CD4-positive, alpha-beta T cell treated with Interleukin-17A for 1 hour (primary cell): ENCODE data around the gene OR7A5.
"Not testable (repeated sequence)": the region's sequence is repeated elsewhere in the genome, so short reads cannot be mapped to it uniquely, and the experiment has no call there.

Source experiments
- DNase-seq: peaks from one replicate; pipeline ENCODE4 v3.0.0-alpha.2; 2020

The OR7A5 gene

DNA sequence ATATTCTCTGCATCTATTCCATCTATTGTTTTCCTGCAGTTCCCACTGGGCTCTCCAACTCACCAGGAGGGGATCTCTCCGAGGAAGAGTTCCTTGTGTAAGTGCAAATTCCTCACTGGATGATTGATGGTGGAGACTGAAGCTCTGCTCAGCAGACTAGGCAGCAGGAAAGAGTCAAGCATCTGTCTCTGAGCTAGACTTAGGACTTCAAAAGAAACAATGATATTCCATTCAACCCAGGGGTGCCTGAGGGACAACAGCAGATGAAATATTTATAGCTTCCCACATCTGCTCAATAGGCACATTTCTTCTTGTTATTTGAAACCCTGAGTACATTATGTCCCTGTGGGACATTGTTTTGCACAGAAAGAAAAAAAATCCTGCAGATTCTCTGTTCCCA is at the start of gene OR7A5, which contains the start of gene OR7C1:
TSS of gene OR7A5 (minus strand) at position 175 of the 400 bp plus-strand sequence. CDS start 6,944 bp downstream, outside the sequence.
TSS of gene OR7C1 (minus strand) at position 175 of the 400 bp plus-strand sequence. CDS start 35,049 bp downstream, outside the sequence.
- DNase-seq = no peak

DNA sequence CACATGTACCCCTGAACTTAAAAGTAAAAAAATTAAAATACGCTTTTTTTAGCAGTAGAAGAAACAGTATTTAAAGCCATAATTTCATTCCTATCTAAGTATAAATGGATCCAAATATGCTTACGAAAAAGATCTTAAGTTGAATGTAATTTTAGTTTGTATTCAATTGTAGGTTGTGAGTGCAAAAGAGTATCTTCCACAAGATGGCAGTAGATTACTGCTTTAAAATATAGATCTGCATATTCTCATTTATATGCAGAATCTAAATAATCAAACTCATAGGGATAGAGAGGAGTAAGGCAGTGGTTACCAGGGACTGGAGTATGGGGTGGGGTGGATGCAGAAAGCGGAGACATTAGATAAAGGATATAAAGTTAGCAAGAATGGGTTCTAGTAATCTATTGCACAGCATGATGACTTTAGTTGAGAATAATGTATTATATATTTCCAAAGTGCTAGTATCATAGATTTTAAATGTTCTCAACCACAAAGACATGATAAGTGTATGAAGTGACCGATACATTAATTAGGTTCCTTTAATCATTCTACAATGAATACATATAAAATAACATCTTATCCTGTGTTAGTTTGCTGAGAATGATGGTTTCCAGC is 36.7 kb upstream of the OR7A5 start:
- DNase-seq = no peak

DNA sequence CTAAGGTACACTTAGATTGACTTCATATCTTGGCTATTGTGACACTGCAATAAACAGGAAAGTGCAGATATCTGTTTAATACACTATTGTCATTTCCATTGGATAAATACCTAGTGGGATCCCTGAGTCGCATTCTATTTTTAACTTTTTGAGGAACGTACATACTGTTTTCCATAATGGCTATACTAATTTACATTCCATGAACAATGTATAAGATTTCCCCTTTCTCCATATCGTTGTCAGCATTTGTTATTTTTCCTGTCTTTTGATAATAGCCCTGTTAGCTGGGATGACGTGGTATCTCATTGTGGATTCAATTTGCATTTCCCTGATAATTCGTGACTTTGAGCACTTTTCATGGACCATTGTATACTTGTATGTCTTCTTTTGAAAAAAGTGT is 33.5 kb upstream of the OR7A5 start:
- no peak for DNase-seq

DNA sequence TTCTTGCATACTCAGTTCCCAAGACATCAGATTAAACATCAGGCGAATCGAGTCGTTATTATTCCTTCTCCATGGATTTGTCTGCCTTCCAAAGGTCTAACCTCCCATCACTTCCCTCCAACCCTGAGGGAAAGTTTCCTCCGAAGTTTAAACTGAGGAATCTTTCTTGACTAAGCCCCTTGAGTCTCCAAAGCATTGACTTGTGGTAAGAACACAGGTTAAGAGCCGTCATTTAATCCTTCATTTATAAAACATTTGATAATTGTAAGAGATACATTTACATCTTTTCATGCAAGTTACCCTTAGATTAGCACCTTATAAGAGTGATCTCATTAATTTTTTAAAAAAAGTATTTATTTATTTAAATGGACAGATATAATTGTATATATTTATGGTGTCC is 13.8 kb upstream of the OR7A5 start, which contains the start of gene OR7A10:
TSS of gene OR7A10 (minus strand) at position 101 of the 400 bp plus-strand sequence. CDS start 7,045 bp downstream, outside the sequence.
- no peak for DNase-seq

DNA sequence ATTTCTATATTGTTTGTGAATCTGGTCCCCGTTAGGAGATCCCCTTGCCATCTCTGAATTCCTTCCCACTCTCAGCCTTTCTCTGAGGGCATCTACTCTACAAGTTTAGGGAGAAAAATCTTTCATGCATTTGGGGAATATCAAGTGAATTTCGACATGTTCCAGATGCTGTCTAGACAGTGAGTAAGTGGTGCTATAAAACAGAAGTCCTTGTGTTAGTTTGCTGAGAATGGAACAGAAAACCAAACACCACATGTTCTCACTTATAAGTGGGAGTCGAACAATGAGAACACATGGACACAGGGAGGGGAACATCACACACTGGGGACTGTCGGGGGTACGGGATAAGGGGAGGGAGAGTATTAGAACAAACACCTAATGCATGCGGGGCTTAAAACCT is 8.6 kb upstream of the OR7A5 start:
- DNase-seq = no peak

DNA sequence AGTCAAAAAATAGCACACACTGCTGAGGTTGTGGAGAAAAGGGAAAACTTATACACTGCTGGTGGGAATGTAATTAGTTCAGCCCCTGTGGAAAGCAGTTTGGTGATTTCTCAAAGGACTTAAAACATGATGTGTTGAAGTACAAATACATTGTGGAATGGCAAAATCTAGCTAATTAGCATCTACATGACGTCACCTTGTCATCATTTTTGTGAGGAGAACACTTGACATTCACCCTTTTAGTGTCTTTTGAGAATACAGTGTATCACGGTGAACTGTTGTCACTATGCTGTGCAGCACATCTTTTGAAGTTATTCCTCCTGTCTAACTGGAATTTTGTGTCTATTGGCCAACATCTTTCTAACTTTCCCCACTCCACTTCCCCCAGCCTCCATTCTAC is 8.2 kb upstream of the OR7A5 start:
- no peak for DNase-seq

DNA sequence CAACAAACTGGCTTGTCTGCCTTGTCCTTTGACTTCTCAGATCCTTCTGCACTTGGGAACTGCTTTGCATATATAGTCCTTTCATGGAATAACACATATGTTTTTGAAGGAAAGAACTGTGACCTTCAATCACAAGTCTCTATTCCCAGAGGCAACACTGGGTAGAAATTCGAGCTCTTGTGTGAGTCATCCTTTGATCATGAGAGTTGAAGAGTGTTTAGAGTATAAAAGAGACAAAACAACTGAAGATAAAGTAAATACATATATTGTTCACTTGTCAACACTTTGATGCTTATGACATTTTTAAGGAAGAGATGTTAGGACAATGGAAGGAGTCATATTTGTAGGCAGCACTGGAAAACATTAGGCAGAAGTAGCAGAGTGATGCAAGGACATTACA is 5.2 kb upstream of the OR7A5 start:
- no peak for DNase-seq

DNA sequence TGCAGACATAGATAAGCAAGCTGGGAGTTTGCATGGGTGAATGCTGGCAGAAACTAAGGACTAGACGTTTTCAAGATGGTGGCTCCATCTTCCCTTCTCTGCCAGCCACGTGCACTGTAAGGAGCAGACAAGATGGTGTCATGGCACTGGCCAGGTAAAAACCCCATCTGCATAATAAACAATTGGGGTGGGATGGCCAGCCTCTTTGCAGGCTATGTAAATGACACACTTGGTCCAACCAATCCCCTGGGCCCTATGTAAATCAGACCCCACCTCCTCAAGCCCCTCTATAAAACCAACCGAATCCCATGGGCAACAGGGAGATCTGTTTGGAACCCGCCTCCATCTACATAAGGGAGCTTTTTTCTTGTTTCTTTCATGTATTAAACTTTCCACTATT is 2.4 kb upstream of the OR7A5 start:
- DNase-seq = no peak

DNA sequence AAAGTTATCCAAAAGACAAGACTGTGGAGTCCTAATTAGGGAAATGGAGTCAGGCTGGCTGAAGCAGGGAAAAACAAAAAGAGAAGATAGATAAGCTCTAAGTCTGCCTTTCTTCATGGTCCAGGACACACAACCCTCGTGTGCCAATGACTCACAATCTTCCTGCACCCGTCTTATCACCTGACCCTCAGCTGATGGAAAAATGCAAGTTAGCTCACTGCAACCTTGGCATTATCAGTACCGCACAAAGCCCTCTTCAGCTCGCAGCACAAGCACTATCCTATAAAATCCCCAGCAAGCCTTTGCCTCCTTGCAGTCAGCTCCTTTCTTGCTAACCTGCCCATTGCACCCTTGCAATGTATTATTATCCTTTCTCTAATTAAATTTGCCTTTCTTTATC is 4.3 kb downstream of the OR7A5 start:
- no peak for DNase-seq

DNA sequence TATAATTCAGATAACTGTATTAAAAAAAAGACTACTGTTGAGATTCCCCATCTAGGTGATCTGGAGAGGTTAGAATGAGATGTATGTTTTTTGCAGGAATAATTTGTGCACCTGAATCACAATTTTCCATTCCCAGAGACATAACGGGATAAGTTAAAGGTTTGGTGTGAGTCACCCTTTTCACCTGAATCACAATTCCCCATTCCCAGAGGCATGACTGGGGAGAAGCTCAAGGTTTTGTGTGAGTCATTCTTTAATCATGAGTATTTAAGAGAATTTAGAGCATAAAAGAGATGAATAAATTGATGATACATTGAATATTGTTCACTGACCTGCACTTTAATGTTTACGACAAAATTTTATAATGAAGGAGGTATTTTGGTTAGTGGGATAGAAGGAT is 9.0 kb downstream of the OR7A5 start:
- no peak for DNase-seq

DNA sequence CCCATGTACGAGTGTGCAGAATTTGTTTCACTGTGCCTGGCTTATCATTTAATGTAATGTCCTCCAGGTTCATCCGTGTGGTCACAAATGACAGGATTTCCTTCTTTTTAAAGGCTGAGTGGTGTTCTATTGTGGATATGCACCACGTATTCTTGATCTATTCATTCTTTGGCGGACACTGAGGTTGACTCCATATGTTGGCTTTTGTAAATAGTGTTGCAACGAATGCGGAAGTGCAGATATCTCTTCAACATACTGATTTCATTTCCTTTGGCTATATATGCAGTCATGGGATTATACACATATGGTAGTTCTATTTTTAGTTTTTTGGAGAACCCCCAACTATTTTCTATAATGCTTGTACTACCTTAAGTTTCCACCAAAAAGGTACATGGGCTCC is 13.0 kb downstream of the OR7A5 start:
- no peak for DNase-seq

DNA sequence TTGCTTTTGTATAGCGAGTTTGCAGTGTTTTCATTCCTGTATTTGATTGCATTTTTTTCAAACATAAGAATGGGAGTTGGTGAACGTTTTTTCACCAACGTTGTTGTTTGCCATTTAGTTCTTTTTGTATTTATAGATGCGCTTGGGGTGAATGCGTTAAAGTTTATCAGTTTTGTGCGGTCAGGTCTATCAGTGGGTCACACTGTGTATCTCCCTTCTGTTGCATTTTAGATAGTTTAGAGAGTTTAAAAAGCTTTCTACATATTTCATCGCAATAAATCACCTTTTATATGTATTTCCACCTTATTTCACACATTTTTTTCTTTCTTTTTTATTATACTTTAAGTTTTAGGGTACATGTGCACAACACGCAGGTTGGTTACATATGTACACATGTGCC is 16.4 kb downstream of the OR7A5 start:
- no peak for DNase-seq

DNA sequence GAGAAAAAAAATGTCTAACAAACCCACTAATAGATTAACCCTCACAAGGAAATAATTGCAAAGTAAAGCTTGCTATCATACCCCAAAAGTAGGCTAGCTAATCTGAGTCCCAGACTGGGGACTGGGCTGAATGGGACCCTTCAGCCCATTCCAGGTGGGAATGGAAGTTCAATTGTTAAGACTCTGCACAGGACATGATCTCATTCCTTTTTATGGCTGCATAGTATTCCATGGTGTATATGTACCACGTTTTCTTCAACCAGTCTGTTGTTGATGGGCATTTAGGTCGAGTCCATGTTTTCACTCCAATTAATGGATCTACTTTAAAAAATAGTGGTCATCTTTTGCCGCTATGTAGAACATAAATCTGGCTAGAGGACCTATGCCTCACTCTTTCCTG is 17.9 kb downstream of the OR7A5 start:
- no peak for DNase-seq

DNA sequence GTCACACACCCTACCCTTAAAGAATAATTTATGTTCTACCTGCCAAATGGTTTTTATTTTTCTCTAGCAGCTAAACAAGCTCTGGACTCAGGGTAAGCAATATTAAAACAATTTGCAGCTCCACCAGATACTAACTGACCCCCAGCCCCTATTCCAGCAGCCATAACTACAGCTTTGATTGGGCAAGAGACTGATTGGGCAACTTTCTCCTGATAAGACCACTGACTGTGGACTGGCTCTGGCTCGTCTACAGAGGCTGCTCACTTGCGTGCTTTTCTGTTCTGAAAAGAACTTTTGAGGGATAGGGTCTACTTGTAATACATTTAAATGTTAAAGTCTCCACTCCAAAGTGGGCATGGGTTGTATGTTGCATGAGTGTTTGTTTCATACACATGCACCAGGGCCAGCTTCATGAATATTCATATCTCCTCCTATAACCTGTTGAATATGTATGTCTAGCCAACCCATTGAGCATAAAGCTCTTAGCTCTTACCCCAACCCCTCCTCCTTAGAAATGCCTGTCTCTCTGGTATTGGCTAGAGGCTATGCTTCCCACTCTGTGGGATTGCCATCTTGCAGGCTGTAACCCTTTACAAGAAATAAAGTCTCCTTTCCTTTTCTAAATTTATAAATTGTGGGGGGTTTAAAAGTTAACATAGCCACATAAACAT is 19.9 kb downstream of the OR7A5 start:
- no peak for DNase-seq

DNA sequence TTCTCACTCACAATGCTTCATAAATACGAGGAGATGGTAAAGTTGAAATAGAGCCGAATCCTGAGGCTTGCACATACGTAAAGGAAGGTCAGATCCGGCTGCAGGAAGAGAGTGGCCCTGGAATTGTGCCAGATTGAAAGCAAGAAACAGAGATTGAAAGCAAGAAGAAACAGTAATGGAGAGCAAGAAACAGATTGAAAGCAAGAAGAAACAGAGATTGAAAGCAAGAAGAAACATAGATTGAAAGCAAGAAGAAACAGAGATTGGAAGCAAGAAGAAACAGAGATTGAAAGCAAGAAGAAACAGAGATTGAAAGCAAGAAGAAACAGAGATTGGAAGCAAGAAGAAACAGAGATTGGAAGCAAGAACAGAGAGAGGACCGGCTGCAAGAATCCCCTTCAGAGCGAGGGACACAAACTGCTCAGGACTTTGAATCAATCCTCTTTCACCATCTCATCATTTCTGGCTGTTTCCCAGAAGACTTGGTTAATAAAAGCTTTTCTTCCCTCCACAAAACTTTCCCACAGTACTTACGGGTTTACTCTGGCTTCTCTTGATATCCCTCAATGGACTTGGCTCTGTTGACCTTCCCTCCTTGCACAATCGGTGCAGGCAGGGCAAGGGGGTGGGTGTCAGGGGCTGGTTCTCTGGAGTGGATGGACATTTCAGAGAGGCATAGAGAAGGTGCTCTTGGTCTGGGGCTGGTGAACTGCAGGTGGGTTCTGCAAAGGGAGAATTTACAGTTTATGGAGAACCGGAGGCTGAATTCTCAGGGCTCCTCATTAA is 25.5 kb downstream of the OR7A5 start:
- no peak for DNase-seq

DNA sequence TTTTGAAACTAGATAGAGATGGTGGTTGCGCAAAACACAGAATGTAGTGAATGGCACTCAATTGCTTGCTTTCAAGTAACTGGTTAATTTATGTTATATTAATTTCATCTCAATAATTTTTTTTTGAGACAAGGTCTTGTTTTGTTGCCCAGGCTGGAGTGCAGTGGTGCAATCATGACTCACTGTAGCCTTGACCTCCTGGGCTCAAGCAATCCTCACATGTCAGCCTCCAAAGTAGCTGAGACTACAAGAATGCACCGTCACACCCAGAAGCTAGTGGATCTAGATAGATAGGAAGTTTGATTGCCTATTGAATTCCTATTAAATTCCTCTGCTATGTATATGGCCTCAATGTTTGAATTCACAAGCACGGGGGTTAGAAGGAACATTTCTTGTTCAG is 30.2 kb downstream of the OR7A5 start:
- no peak for DNase-seq

DNA sequence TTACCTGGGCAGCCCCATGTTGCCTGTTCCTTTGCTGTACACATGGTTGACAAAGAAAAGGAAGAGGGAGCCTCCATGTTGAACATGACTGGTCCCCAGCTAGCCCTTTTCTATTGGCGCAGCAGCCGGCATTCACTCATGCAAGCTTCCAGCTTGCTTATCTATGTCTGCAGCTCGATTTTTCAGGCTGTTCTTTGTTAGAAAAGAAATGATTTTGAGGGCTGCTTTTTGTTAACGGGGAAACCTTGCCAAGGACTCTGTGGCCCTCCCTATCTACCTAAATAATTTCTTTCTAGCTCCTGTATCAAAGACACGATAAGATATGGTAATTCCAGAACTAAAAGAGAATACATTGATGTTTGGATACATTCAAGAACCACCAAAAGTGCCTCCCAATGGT is 36.2 kb downstream of the OR7A5 start:
- DNase-seq = no peak

DNA sequence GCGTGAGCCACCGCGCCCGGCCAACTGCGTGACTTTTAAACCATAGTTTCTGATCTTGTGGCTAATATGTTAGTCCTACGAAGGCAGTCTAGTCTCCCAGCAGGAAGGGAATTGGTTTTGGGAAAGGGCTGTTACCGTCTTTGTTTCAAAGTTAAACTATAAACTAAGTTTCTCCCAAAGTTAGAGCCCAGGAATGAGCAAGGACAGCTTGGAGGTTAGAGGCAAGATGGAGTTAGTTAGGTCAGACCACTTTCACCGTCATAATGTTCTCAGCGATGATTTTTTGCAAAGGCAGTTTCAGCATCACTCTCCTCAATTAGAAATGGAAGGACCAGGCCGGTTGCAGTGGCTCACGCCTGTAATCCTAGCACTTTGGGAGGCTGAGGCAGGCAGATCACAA is 39.0 kb downstream of the OR7A5 start:
- DNase-seq = no peak

DNA sequence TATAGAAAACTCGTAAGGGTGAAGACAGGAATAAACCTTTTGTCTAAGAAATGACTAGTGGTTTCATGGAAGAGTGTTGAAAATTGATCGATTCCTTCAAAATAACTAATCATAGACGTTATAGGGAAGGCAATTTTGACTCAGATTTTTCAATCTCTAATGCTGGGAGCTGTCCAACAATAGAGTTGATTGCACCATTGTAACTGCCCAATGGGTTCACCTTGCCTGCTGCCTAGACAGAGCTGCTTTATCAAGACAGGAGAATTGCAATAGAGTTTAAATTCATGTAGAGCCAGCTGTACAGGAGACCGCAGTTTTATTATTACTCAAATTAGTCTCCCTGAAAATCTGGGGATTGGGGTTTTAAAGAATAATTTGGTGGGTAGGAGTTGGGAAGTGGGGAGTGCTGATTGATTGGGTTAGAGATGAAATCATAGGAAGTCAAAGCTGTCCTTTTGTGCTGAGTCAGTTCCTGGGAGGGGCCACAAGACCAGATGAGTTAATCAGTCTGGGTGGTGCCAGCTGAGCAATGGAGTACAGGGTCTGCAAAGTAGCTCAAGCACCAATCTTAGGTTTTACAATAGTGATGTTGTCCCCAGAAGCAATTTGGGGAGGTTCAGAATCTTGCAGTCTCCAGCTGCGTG is 39.8 kb downstream of the OR7A5 start:
- DNase-seq = no peak

DNA sequence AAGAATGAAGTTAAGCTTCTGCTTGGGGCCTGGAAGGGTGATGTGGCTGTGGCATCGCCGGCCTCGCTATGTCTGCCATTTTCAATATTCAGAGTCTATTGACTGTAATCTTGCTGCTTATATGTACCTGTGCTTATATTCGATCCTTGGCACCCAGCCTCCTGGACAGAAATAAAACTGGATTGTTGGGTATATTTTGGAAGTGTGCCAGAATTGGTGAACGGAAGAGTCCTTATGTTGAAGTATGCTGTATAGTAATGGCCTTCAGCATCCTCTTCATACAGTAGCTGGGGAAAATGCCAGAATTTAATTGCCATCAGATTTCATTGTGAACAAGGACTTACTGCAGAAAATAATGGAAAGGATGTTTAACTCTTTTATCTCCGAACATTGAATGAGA is 42.7 kb downstream of the OR7A5 start:
- DNase-seq = not testable (repeated sequence)

DNA sequence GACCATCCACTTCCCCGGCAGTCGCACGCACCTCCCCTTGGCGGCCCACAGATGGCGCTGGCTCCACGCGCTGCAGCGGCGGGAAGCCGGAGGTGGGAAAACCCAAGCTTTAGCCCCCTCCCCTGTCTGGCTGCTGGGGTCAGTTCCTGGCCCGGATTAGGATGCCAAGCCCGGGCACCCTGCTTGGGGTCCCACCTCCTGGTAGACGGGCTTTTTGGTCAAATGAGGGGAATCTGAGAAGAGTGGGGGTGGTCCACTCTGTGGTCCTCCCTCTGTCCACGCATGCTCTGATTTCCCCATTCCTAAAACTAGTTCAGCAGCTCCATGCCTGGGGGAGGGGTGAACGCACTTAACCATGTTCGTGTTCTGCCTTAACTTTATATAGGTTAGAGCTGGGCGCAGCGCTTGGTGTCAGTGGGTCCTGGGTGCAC is 48.5 kb downstream of the OR7A5 start:
- no peak for DNase-seq

DNA sequence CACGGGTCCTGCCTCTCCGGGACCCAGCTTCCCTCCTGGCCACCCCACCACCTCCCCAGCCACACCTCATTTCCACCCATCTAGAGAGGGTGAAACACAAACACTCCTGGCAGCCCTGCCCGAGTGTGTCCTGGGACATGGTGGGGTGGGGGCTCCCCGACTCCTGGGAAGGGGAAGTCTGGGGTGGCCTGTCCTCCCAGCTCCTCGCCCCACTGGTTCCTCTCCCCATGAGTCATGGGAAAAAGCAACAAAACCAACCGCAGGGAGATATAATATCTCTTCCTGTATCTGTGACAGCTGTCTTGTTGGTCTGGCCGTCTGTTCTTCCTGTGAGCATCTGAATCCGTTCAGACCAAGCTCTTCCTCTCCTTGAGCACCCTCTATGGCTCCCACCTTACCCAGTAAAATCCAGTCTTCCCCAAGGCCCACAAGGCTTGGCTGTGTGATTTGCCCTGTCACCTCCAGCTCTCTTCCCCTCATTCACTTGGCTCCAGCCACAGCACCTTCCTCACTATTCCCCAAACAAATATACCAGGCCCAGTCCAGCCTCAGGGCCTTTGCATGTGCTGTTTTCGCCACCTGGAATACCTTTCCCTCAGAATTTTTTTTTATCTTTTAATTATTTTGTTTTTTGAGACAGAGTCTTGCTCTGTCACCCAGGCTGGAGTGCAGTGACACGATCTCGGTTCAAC is 49.7 kb downstream of the OR7A5 start:
- DNase-seq = peak; percentile 35

DNA sequence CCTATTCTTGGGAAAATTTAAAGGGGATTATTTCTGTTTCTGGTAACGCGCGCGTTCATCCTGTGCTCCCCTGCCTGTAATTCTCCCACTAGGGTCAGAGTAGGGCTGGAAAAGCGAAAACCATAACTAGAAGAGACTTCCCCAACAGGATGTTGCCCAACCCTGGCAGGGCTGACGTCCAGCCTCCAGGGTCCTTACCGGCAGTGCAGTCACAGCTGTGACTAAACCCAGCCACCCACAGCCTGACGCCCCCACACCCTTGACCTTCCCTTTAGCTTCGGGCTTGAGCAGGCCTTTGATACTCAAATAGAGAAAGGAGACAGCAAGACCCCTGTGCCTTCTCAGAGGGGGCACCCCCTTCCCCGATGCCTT is 50.3 kb downstream of the OR7A5 start:
- peak; percentile 4 for DNase-seq
